Measurements from ENCODE around the gene NDUFB8.

GRCh38 chr10:100553929-100554328, 24.3 kb upstream of the NDUFB8 start:
- TF ChIP-seq CTCF (IDR thresholded peaks at IDR 0.05; ENCODE audit: low read depth, low read length, missing input control) (no peak), TAF1 (conservative IDR thresholded peaks at IDR 0.05) (no peak)

Measured in liver (tissue), 3 donors.